ENCODE data around the gene GNA14. TPM values are rescaled to one million over a fixed set of nuclear protein-coding genes. Genes with fewer than 3 reads are reported as not detected.

GNA14 gene
- total and polyA plus RNA-seq, 2 experiments from 2014 or later: 3.9 to 10.5 TPM

- no peaks in the 10 kb centered on the region for H3K4me1 Mint-ChIP-seq
- no peak for DNase-seq (ENCODE audit: low spot score)
- no peaks in the 10 kb centered on the region for H3K36me3 ChIP-seq (ENCODE audit: insufficient read depth)
- no peak for ATAC-seq
- no peaks in the 10 kb centered on the region for H3K27me3 ChIP-seq (ENCODE audit: insufficient read depth)
- TF ChIP-seq ZNF331 (CRISPR knock-in tag; IDR thresholded peaks at IDR 0.05; ENCODE audit: low read depth) (no peak), STAT1 (IDR thresholded peaks at IDR 0.05; ENCODE audit: unreplicated experiment) (no peak), POLR2AphosphoS5 (IDR thresholded peaks at IDR 0.05; ENCODE audit: low read depth) (no peak), ZNF462 (CRISPR knock-in tag; IDR thresholded peaks at IDR 0.05) (no peak), ETS1 (IDR thresholded peaks at IDR 0.05) (no peak), CREB1 (CRISPR knock-in tag; IDR thresholded peaks at IDR 0.05; ENCODE audit: low read depth) (no peak), ZNF114 (CRISPR knock-in tag; IDR thresholded peaks at IDR 0.05) (no peak), CTCF (conservative IDR thresholded peaks at IDR 0.05; ENCODE audit: low read depth in 2 of 2) (no peak), NANOG (IDR thresholded peaks at IDR 0.05; ENCODE audit: borderline replicate concordance) (no peak), EZH2phosphoT487 (IDR thresholded peaks at IDR 0.05; ENCODE audit: unreplicated experiment) (no peak), EZH2 (IDR thresholded peaks at IDR 0.05; ENCODE audit: low read depth, unreplicated experiment) (no peak), JUNB (IDR thresholded peaks at IDR 0.05; ENCODE audit: unreplicated experiment) (no peak), REST (IDR thresholded peaks at IDR 0.05; ENCODE audit: unreplicated experiment) (no peak)
- no peaks in the 10 kb centered on the region for H3K4me1 ChIP-seq (ENCODE audit: insufficient read depth)
- peaks cover 5% of the 10 kb centered on the region for H3K27me3 Mint-ChIP-seq (ENCODE audit: insufficient read depth, low read depth, poor library complexity)
- H3K4me2 ChIP-seq: no peak overlapping the region
- no peaks in the 10 kb centered on the region for H3F3A ChIP-seq (replicated peaks; ENCODE audit: low read depth)
- no peaks in the 10 kb centered on the region for H4K20me1 ChIP-seq (replicated peaks; ENCODE audit: insufficient read depth)
- H3K9me3 Mint-ChIP-seq: no peaks in the 10 kb centered on the region; the same call in 2 of the 3 replicates
- H2AFZ ChIP-seq: no peak overlapping the region
- no peak overlapping the region for H3K27ac ChIP-seq (ENCODE audit: low read depth)
- no peaks in the 10 kb centered on the region; the same call in 1 of the 2 replicates for H3K79me2 ChIP-seq (replicated peaks; ENCODE audit: insufficient read depth)
- no peak overlapping the region for H3K27ac Mint-ChIP-seq
- peaks cover 7% of the 10 kb centered on the region; the same call in 2 of the 3 replicates for H3K36me3 Mint-ChIP-seq (ENCODE audit: low read depth)
- H3K9me2 ChIP-seq (ENCODE audit: insufficient read depth): no peaks in the 10 kb centered on the region
- no peak overlapping the region for H3K4me3 ChIP-seq
- H3K4me3 Mint-ChIP-seq: no peak overlapping the region
These were observed 129.4 kb downstream of the GNA14 start for GRCh38 chr9:77518688-77519087.

Measured in GM23338 (cell line).